Measurements from ENCODE around the gene RAPGEF4.

Gene RAPGEF4

DNA sequence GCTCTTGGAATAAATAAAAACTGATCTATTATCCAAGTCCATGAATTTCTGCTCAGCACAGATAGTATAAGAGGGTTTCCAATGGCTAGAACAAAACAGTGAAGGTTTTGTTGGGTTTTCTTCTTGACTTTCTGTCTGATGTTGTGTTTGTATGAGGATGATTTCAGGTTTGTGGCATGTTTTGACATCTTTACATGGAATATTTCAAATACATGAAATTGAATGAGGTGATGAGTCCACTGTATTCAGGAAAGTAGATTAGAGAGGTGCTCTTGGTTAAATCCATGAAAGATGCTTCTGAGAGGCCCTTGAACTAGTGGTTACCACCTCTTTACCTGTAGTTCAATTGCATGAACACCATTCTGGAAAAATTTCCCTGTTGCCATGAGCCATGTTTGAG, 84.3 kb downstream of the RAPGEF4 start:
- Histone ChIP-seq H3K4me3 (ENCODE audit: low read depth, low read length) (no peak overlapping the region), H3K9me3 (no peaks in the 10 kb centered on the region), H3K36me3 (no peaks in the 10 kb centered on the region), H3K4me1 (peaks cover 16% of the 10 kb centered on the region), H3K27me3 (no peaks in the 10 kb centered on the region)
- TF ChIP-seq, protein P1, sequence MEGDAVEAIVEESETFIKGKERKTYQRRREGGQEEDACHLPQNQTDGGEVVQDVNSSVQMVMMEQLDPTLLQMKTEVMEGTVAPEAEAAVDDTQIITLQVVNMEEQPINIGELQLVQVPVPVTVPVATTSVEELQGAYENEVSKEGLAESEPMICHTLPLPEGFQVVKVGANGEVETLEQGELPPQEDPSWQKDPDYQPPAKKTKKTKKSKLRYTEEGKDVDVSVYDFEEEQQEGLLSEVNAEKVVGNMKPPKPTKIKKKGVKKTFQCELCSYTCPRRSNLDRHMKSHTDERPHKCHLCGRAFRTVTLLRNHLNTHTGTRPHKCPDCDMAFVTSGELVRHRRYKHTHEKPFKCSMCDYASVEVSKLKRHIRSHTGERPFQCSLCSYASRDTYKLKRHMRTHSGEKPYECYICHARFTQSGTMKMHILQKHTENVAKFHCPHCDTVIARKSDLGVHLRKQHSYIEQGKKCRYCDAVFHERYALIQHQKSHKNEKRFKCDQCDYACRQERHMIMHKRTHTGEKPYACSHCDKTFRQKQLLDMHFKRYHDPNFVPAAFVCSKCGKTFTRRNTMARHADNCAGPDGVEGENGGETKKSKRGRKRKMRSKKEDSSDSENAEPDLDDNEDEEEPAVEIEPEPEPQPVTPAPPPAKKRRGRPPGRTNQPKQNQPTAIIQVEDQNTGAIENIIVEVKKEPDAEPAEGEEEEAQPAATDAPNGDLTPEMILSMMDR (IDR thresholded peaks at IDR 0.05; ENCODE audit: low read depth, low read length): no peak
- no peak for DNase-seq

DNA sequence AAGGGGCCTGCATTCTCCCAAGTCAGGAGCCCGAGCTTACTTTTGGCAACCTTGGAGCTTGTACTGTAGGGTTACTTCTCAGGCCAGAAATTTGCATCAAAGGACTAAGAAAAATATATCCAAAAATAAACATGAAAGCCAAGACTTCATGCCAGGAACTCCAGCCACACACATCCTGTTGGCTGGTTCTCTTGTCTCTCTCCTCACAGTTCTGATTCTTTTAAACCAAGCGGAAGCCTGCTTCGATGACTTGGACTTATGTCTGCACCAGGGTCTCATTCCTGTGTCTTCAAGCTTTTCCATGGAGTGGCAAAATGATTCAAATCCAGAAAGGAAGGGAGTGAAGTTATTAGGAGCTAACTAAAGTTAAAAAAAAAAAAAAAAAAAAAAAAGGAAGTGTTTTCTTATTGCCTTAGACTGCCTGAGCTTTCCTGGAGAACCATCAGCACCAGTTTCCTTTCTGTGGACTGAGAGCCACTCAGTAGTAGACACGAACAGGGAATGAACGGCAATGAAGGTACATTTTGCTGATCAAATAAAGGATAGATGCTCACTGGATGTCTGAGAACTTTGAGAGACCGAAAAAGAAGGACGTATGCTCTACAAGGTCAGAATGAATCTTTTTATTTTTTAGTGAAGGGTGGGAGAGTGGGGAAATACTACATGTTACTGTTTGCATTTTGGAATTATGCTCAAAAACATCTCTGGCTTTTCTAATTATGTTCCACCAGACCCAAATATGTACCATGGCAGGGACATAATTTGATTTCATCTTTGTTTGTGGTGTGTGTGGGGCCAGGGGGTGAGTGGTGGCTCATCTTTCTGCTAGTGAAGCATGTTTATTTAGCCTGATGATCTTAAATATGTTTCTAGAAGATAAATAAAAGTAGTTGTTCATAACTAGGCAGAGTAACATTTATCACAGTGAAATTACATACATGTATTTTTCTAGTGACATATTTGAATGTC, 86.0 kb downstream of the RAPGEF4 start:
- peak; percentile 16 for DNase-seq
- no peaks in the 10 kb centered on the region for H3K27me3 ChIP-seq
- no peaks in the 10 kb centered on the region for H3K9me3 ChIP-seq
- no peaks in the 10 kb centered on the region for H3K36me3 ChIP-seq
- TF ChIP-seq, protein P1 (IDR thresholded peaks at IDR 0.05; ENCODE audit: low read depth, low read length): no peak
- H3K4me1 ChIP-seq: peaks cover 16% of the 10 kb centered on the region
- no peak overlapping the region for H3K4me3 ChIP-seq (ENCODE audit: low read depth, low read length)

- Histone ChIP-seq H3K36me3 (no peaks in the 10 kb centered on the region), H3K4me3 (ENCODE audit: low read depth, low read length) (no peak overlapping the region), H3K4me1 (peaks cover 16% of the 10 kb centered on the region), H3K9me3 (no peaks in the 10 kb centered on the region), H3K27me3 (no peaks in the 10 kb centered on the region)
- DNase-seq: no peak
- TF ChIP-seq, protein P1 (IDR thresholded peaks at IDR 0.05; ENCODE audit: low read depth, low read length): no peak
Observed at GRCh38 chr2:172822585-172822984, 86.9 kb downstream of the RAPGEF4 start.

DNA sequence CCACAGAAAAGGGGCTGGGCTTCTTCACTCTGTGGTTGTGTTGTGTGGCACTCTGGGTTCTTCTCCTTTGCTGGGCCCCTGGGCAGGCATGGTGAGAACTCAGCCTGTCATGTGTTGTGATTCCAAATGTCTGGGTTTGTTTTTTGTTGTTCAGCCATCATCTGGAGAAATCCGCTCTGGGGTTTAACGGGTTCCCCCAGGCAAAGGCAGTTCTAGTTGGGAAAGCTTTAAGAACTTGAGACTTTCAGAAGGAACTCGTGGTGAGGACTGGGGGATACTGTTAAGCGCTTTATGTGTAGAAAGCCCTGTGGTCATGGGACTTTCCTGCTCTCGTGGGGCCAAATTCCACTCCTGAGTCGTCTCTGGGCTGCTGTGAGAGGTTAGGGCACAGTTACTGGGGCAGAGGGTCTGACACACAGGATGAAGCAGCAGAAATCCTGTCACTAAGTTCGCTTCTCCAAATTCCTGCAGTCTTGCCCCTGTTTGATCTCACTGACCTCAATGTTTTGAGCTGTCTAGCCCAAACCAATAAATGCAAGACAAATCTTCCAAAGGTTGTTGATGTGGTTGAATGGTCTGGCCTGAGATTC, 87.7 kb downstream of the RAPGEF4 start:
- Histone ChIP-seq H3K4me1 (peaks cover 16% of the 10 kb centered on the region), H3K27me3 (no peaks in the 10 kb centered on the region), H3K9me3 (no peaks in the 10 kb centered on the region), H3K36me3 (no peaks in the 10 kb centered on the region), H3K4me3 (ENCODE audit: low read depth, low read length) (no peak overlapping the region)
- TF ChIP-seq, protein P1 (IDR thresholded peaks at IDR 0.05; ENCODE audit: low read depth, low read length): no peak
- DNase-seq: no peak

- TF ChIP-seq, protein P1 (IDR thresholded peaks at IDR 0.05; ENCODE audit: low read depth, low read length): no peak
- no peak for DNase-seq
- no peak overlapping the region for H3K4me3 ChIP-seq (ENCODE audit: low read depth, low read length)
- H3K27me3 ChIP-seq: no peaks in the 10 kb centered on the region
- no peaks in the 10 kb centered on the region for H3K36me3 ChIP-seq
- no peaks in the 10 kb centered on the region for H3K9me3 ChIP-seq
- H3K4me1 ChIP-seq: peaks cover 8% of the 10 kb centered on the region
Observed at GRCh38 chr2:172826522-172826921, 90.9 kb downstream of the RAPGEF4 start.

GRCh38 chr2:172829229-172829628, 93.6 kb downstream of the RAPGEF4 start:
- DNase-seq: no peak
- Histone ChIP-seq H3K4me3 (ENCODE audit: low read depth, low read length) (no peak overlapping the region), H3K9me3 (no peaks in the 10 kb centered on the region), H3K27me3 (no peaks in the 10 kb centered on the region), H3K36me3 (no peaks in the 10 kb centered on the region), H3K4me1 (no peaks in the 10 kb centered on the region)
- TF ChIP-seq, protein P1 (IDR thresholded peaks at IDR 0.05; ENCODE audit: low read depth, low read length): no peak

Data from BE2C (cell line).